Upper lobe of left lung (tissue), 6 donors: ENCODE data around the gene AR. TPM values are rescaled to one million over a fixed set of nuclear protein-coding genes. Genes with fewer than 3 reads are reported as not detected.

Source experiments
- ATAC-seq, 2 donors: fragments of 200-7000 bp; cut with Tn5 transposase; one replicate each; pipeline ENCODE4 v1.9.1; 2022; ENCODE audit warnings: mild to moderate bottlenecking in 2 of 2, moderate library complexity in 2 of 2; ENCODE audit not compliant: low FRiP score in 2 of 2
- DNase-seq, 2 donors: peaks; one replicate each; pipeline ENCODE4 v3.0.0-alpha.2; 2019 to 2020
- H3K27ac ChIP-seq, 4 donors: fragments of 200-600 bp; sonication (generic); one replicate each; pipeline ENCODE4 v1.5.1; 2016 to 2019
- H3K27me3 ChIP-seq, 4 donors: fragments of 200-600 bp; sonication (generic); one replicate each; pipeline ENCODE4 v1.5.1; 2017 to 2019
- H3K36me3 ChIP-seq, 4 donors: fragments of 200-600 bp; sonication (generic); one replicate each; pipeline ENCODE4 v1.5.1; 2016 to 2019
- H3K4me1 ChIP-seq, 4 donors: fragments of 200-600 bp; sonication (generic); one replicate each; pipeline ENCODE4 v1.5.1; 2018 to 2019
- H3K4me3 ChIP-seq, 4 donors: fragments of 200-600 bp; sonication (generic); one replicate each; pipeline ENCODE4 v1.5.1; 2017 to 2019; ENCODE audit warnings: mild to moderate bottlenecking in 2 of 4, moderate library complexity in 1 of 4
- H3K9me3 ChIP-seq, 4 donors: fragments of 200-600 bp; sonication (generic); one replicate each; pipeline ENCODE4 v1.5.1; 2018 to 2019
- CTCF ChIP-seq, 6 experiments: fragments of 450-650 bp in 4 of 6; fragments of 200-600 bp in 2 of 6; sonication (generic) in 2 of 6; IDR thresholded peaks; one replicate each; pipeline ENCODE4 v1.5.1; 2016 to 2019; ENCODE audit warnings: antibody characterized with exemption in 6 of 6
- EP300 ChIP-seq, 4 donors: sonication (generic); formaldehyde crosslinking; IDR thresholded peaks; one replicate each; pipeline ENCODE4 v1.5.1; 2017; ENCODE audit warnings: antibody characterized with exemption in 4 of 4, control low read depth in 2 of 4
- POLR2A ChIP-seq, 4 donors: fragments of 450-650 bp; IDR thresholded peaks; one replicate each; pipeline ENCODE4 v1.5.1; 2016 to 2017; ENCODE audit warnings: antibody characterized with exemption in 4 of 4, mild to moderate bottlenecking in 2 of 4
- POLR2AphosphoS5 ChIP-seq, 2 donors: sonication (generic); formaldehyde crosslinking; IDR thresholded peaks; one replicate each; pipeline ENCODE4 v1.5.1; 2017; ENCODE audit warnings: antibody characterized with exemption in 2 of 2
- WGBS, 2 donors: methylation state at CpG; one replicate each; pipeline ENCODE4 v1.1.5; 2017 to 2018; 5-methylcytosine and 5-hydroxymethylcytosine counted together
- total RNA-seq, 6 donors: library from RNA; depleted of rRNA in 4 of 6; stranded (reverse); fragments of >200 nt in 4 of 6; gene quantifications; one replicate each; pipeline versions ENCODE4 v1.1.0 to v1.2.1, GENCODE V29; 2016 to 2021
- donor health status: DM: no; HTN: no; CAD: no; lungs with moderate emphysema.
- donor health status: DM: no; HTN: yes; CAD: no; lungs with severe emphysema.

AR gene
- total RNA-seq, 6 donors from 2014 or later = 2.0 to 5.8 (median 2.6) TPM

GRCh38 chrX:67568769-67569168 is 24.9 kb downstream of the AR start:
- H3K36me3 ChIP-seq = no peaks in the 10 kb centered on the region
- H3K4me3 ChIP-seq = no peak overlapping the region
- no peaks in the 10 kb centered on the region for H3K27me3 ChIP-seq
- no peaks in the 10 kb centered on the region for H3K4me1 ChIP-seq
- ATAC-seq = no peak
- no peak for DNase-seq
- H3K27ac ChIP-seq = no peak overlapping the region
- H3K9me3 ChIP-seq = no peaks in the 10 kb centered on the region
- 86 to 90% methylated on average over 5 of the region's 5 CpGs for WGBS, 2 donors
- no peak for TF ChIP-seq EP300 (IDR thresholded peaks at IDR 0.05)
- no peak for TF ChIP-seq POLR2AphosphoS5 (IDR thresholded peaks at IDR 0.05)
- no peak for TF ChIP-seq CTCF (IDR thresholded peaks at IDR 0.05)
- TF ChIP-seq POLR2A (IDR thresholded peaks at IDR 0.05) = no peak

DNA sequence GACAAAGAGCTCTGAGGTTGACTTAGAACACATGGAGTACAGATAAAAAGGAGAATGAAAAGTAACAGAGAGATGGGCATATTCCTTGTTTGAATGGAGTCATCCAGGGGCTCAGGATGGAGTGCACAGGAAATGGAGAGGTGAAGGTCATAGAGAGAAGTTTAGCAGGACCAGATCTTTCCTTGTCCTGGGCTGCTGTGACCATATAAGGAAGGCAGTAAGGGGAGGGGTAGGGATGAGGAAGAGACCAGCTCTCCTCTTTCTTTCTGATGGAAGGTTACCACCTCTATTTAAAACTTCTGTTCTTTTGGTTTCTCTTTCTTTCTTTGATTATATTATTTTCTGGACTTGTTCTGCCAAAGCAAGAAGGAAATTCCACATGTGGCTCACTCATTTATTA is 27.0 kb downstream of the AR start:
- no peak for ATAC-seq
- DNase-seq = no peak
- Histone ChIP-seq H3K9me3 (no peaks in the 10 kb centered on the region), H3K4me1 (no peaks in the 10 kb centered on the region), H3K4me3 (no peak overlapping the region), H3K36me3 (no peaks in the 10 kb centered on the region), H3K27ac (no peak overlapping the region), H3K27me3 (no peaks in the 10 kb centered on the region)
- TF ChIP-seq EP300 (IDR thresholded peaks at IDR 0.05) = no peak
- no peak for TF ChIP-seq POLR2AphosphoS5 (IDR thresholded peaks at IDR 0.05)
- no peak for TF ChIP-seq POLR2A (IDR thresholded peaks at IDR 0.05)
- TF ChIP-seq CTCF (IDR thresholded peaks at IDR 0.05) = no peak

DNA sequence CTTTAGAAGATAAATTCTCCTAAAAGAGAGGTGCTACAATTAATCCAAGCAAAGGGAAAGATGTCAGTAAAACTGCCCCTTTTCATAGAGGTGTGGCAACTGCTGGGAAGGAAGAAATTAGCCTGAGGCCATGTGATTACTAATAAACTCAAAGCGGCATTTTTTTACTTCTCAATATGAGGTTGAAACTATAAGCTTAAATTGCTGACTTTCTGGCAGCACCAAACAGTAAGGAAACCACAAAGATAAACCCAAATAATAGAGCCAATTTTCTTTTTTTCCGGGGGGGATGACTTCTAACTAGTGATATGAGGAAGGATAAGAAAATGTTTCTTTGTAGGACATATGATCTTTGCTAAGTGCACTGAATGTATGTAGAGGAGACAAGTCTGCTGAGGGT is 30.9 kb downstream of the AR start:
- Histone ChIP-seq H3K27me3 (no peaks in the 10 kb centered on the region), H3K9me3 (no peaks in the 10 kb centered on the region), H3K36me3 (no peaks in the 10 kb centered on the region), H3K27ac (no peak overlapping the region), H3K4me3 (no peak overlapping the region), H3K4me1 (no peaks in the 10 kb centered on the region)
- DNase-seq (no peak), ATAC-seq (no peak)
- TF ChIP-seq EP300 (IDR thresholded peaks at IDR 0.05) = no peak
- TF ChIP-seq CTCF (IDR thresholded peaks at IDR 0.05) = no peak
- TF ChIP-seq POLR2AphosphoS5 (IDR thresholded peaks at IDR 0.05) = no peak
- no peak for TF ChIP-seq POLR2A (IDR thresholded peaks at IDR 0.05)
- 41 to 46% methylated on average over 2 of the region's 2 CpGs for WGBS, 2 donors

DNA sequence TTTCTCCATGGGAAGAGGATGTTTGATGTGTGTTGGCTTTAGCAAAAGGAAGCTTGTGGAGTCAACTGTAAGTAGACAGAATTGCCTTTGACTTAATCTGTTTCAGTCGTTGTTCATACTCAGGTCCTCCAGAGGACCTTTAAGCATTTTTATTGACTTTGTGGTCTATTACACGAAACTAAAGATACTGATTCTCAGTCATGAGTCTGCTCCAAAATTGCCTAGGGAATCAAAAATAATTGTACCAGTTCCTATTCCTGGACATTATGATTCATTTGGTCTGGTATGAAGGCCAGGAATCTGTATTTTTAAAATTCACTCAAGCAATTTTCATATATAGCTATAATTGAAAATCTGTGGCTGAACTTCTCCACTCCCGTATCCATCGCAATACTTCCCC is 38.6 kb downstream of the AR start:
- no peak for DNase-seq
- no peak overlapping the region for H3K27ac ChIP-seq
- no peak overlapping the region for H3K4me3 ChIP-seq
- H3K27me3 ChIP-seq = no peaks in the 10 kb centered on the region
- 67 to 90% methylated on average over 4 of the region's 4 CpGs for WGBS, 2 donors
- no peaks in the 10 kb centered on the region for H3K36me3 ChIP-seq
- H3K9me3 ChIP-seq = no peaks in the 10 kb centered on the region
- no peaks in the 10 kb centered on the region for H3K4me1 ChIP-seq
- no peak for ATAC-seq
- TF ChIP-seq POLR2A (IDR thresholded peaks at IDR 0.05) (no peak), CTCF (IDR thresholded peaks at IDR 0.05) (no peak), EP300 (IDR thresholded peaks at IDR 0.05) (no peak), POLR2AphosphoS5 (IDR thresholded peaks at IDR 0.05) (no peak)

DNA sequence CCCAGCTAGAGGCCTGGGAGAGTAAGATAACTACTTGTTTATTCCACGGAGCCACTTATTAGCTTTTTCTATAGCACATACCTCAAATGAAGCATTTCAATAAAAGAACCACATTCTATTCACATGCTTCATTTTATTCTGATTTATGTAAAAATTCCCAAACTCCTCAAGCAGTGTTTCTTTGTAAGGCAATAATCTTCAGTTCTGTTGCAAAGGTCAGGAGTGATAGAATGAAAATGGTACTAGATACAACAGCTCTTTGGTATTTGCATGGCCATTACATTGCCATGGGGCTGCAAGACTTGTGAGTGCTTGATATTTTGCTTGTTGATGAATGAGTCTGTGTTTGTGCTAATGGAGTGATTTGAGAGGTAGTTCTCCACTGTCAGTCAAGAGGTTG is 39.4 kb downstream of the AR start:
- ATAC-seq = no peak
- Histone ChIP-seq H3K4me3 (no peak overlapping the region), H3K27ac (no peak overlapping the region), H3K9me3 (no peaks in the 10 kb centered on the region), H3K4me1 (no peaks in the 10 kb centered on the region), H3K36me3 (no peaks in the 10 kb centered on the region), H3K27me3 (no peaks in the 10 kb centered on the region)
- TF ChIP-seq EP300 (IDR thresholded peaks at IDR 0.05) (no peak), CTCF (IDR thresholded peaks at IDR 0.05) (no peak), POLR2AphosphoS5 (IDR thresholded peaks at IDR 0.05) (no peak), POLR2A (IDR thresholded peaks at IDR 0.05) (no peak)
- no peak for DNase-seq
- 43 to 67% methylated on average over 1 of the region's 1 CpG for WGBS, 2 donors
